ENCODE data around the gene CCL24. TPM values are rescaled to one million over a fixed set of nuclear protein-coding genes. Genes with fewer than 3 reads are reported as not detected.

The CCL24 gene
- total RNA-seq, 1 donor from 2014 or later, result not detected

- Histone ChIP-seq H3K36me3 (no peaks in the 10 kb centered on the region), H3K4me1 (no peaks in the 10 kb centered on the region), H3K4me3 (no peak overlapping the region), H3K9me3 (peaks cover 13% of the 10 kb centered on the region), H3K27me3 (no peaks in the 10 kb centered on the region), H3K27ac (no peak overlapping the region)
- TF ChIP-seq POLR2A (IDR thresholded peaks at IDR 0.05) (no peak), POLR2AphosphoS5 (IDR thresholded peaks at IDR 0.05; ENCODE audit: insufficient read depth in 1 of 2, low read depth in 1 of 2) (no peak), CTCF (IDR thresholded peaks at IDR 0.05) (no peak)
- intact Hi-C loops (cut with DNase I), result no loop called here
- DNase-seq (ENCODE audit: extremely low spot score in 2 of 2), result no peak
Observed at GRCh38 chr7:75806560-75807307, 6.9 kb downstream of the CCL24 start.

- DNase-seq (ENCODE audit: extremely low spot score in 2 of 2), result no peak
- intact Hi-C loops (cut with DNase I), result no loop called here
- Histone ChIP-seq H3K36me3 (no peaks in the 10 kb centered on the region), H3K4me3 (no peak overlapping the region), H3K27me3 (no peaks in the 10 kb centered on the region), H3K9me3 (peaks cover 13% of the 10 kb centered on the region), H3K4me1 (no peaks in the 10 kb centered on the region), H3K27ac (no peak overlapping the region)
- TF ChIP-seq POLR2A (IDR thresholded peaks at IDR 0.05) (no peak), CTCF (IDR thresholded peaks at IDR 0.05) (no peak), POLR2AphosphoS5 (IDR thresholded peaks at IDR 0.05; ENCODE audit: insufficient read depth in 1 of 2, low read depth in 1 of 2) (no peak)
Observed at GRCh38 chr7:75804705-75805104, 8.9 kb downstream of the CCL24 start.

GRCh38 chr7:75804004-75804403 lies 9.6 kb downstream of the CCL24 start:
- H3K4me1 ChIP-seq, result no peaks in the 10 kb centered on the region
- H3K27ac ChIP-seq, result no peak overlapping the region
- intact Hi-C loops (cut with DNase I), result no loop called here
- DNase-seq (ENCODE audit: extremely low spot score in 2 of 2), result no peak
- H3K9me3 ChIP-seq, result peaks cover 13% of the 10 kb centered on the region
- no peaks in the 10 kb centered on the region for H3K27me3 ChIP-seq
- no peaks in the 10 kb centered on the region for H3K36me3 ChIP-seq
- TF ChIP-seq POLR2A (IDR thresholded peaks at IDR 0.05) (no peak), POLR2AphosphoS5 (IDR thresholded peaks at IDR 0.05; ENCODE audit: insufficient read depth in 1 of 2, low read depth in 1 of 2) (no peak), CTCF (IDR thresholded peaks at IDR 0.05) (no peak)
- H3K4me3 ChIP-seq, result no peak overlapping the region

- Histone ChIP-seq H3K4me3 (no peak overlapping the region), H3K27ac (no peak overlapping the region), H3K27me3 (no peaks in the 10 kb centered on the region), H3K36me3 (no peaks in the 10 kb centered on the region), H3K4me1 (no peaks in the 10 kb centered on the region), H3K9me3 (peaks cover 12% of the 10 kb centered on the region)
- DNase-seq (ENCODE audit: extremely low spot score in 2 of 2), result no peak
- intact Hi-C loops (cut with DNase I), result no loop called here
- TF ChIP-seq POLR2AphosphoS5 (IDR thresholded peaks at IDR 0.05; ENCODE audit: insufficient read depth in 1 of 2, low read depth in 1 of 2) (no peak), POLR2A (IDR thresholded peaks at IDR 0.05) (no peak), CTCF (IDR thresholded peaks at IDR 0.05) (no peak)
Observed at GRCh38 chr7:75802552-75802821, 11.1 kb downstream of the CCL24 start.

GRCh38 chr7:75798770-75799169 lies 14.8 kb downstream of the CCL24 start:
- no peak for TF ChIP-seq CTCF (IDR thresholded peaks at IDR 0.05)
- TF ChIP-seq POLR2A (IDR thresholded peaks at IDR 0.05), result no peak
- no peak for TF ChIP-seq POLR2AphosphoS5 (IDR thresholded peaks at IDR 0.05; ENCODE audit: insufficient read depth in 1 of 2, low read depth in 1 of 2)
- H3K4me3 ChIP-seq, result no peak overlapping the region
- no peak for DNase-seq (ENCODE audit: extremely low spot score in 2 of 2)
- no peak overlapping the region for H3K27ac ChIP-seq
- H3K27me3 ChIP-seq, result no peaks in the 10 kb centered on the region
- intact Hi-C loops (cut with DNase I), result no loop called here
- no peaks in the 10 kb centered on the region for H3K36me3 ChIP-seq
- no peaks in the 10 kb centered on the region for H3K9me3 ChIP-seq
- peaks cover 14% of the 10 kb centered on the region for H3K4me1 ChIP-seq
